K562 (cell line): ENCODE measurements around the gene TRMT112. TPM values are rescaled to one million over a fixed set of nuclear protein-coding genes. Genes with fewer than 3 reads are reported as not detected.
A peak's percentile ranks its signal among the peaks of the same experiment; 100 is the strongest.

Experiments used
- ATAC-seq: fragments of 200-7000 bp; cut with Tn5 transposase; 3 replicates; pipeline ENCODE4 v1.9.1; 2020; ENCODE audit warnings: moderate library complexity
- BruUV-seq: library from RNA; stranded (reverse); fragments of 400-500 nt; replicated peaks from 2 replicates; lab custom pipeline; 2021; lab: Mats Ljungman, UMichigan
- CTCF ChIA-PET: fragments of 300-600 bp; formaldehyde crosslinking; extraction: SDS; loops from one replicate; lab custom pipeline; 2021; ENCODE audit warnings: low intra/inter-chr PET ratio; lab: Yijun Ruan, JAX
- POLR2A ChIA-PET: fragments of 300-600, 350-650 bp; sonication (Branson Sonifier 250); formaldehyde crosslinking; extraction: SDS; loops from one replicate; lab custom pipeline; 2021; ENCODE audit warnings: antibody characterized with exemption, inconsistent platforms; lab: Yijun Ruan, JAX
- DNase-seq, 4 experiments: peaks; one replicate each; pipeline versions ENCODE4 v3.0.0 to v3.0.0-alpha.2; 2011 to 2018; ENCODE audit warnings: low spot score in 3 of 4, mixed read lengths in 3 of 4; ENCODE audit errors: extremely low read depth in 1 of 4
- FAIRE-seq: peaks from 2 replicates; lab custom pipeline; 2011; peaks lifted over from hg19 to GRCh38; lab: Jason Lieb, UNC
- H2AFZ ChIP-seq: 2 replicates; pipeline ENCODE4 v1.6.0; 2011; ENCODE audit warnings: low read depth, low read length, control low read depth, inconsistent platforms
- H3K27ac ChIP-seq: fragments of 200-600 bp; 3 replicates; pipeline ENCODE4 v1.8.0; 2011; ENCODE audit warnings: low read depth, mild to moderate bottlenecking, control low read depth, inconsistent platforms, low read length, moderate library complexity, mixed read lengths; ENCODE audit errors: extremely low read depth
- H3K27me3 ChIP-seq, 2 experiments: fragments of 300-600 bp in 1 of 2; 2 replicates in 1 of 2; 3 replicates in 1 of 2; pipeline versions ENCODE4 v1.6.0 to v1.8.0; 2011; ENCODE audit warnings: inconsistent platforms in 2 of 2, low read length in 2 of 2, mild to moderate bottlenecking in 1 of 2, mixed read lengths in 1 of 2, moderate library complexity in 1 of 2; ENCODE audit not compliant: control insufficient read depth in 2 of 2, insufficient read depth in 2 of 2
- H3K36me3 ChIP-seq: fragments of 300-600 bp; 3 replicates; pipeline ENCODE4 v1.8.0; 2011; ENCODE audit warnings: mild to moderate bottlenecking, low read length, inconsistent platforms; ENCODE audit not compliant: control insufficient read depth, insufficient read depth
- H3K4me1 ChIP-seq, 2 experiments: fragments of 200-600 bp in 1 of 2; replicated peaks in 1 of 2; 2 replicates in 1 of 2; 3 replicates in 1 of 2; pipeline versions ENCODE4 v1.5.1 to v1.8.0; 2011; ENCODE audit warnings: inconsistent platforms in 2 of 2, low read length in 2 of 2, mild to moderate bottlenecking in 1 of 2, mixed read lengths in 1 of 2, moderate library complexity in 1 of 2; ENCODE audit not compliant: control insufficient read depth in 2 of 2, insufficient read depth in 2 of 2
- H3K4me2 ChIP-seq: 2 replicates; pipeline ENCODE4 v1.6.1; 2011; ENCODE audit warnings: low read length, control low read depth, inconsistent platforms, mixed read lengths; ENCODE audit not compliant: insufficient read depth
- H3K4me3 ChIP-seq: fragments of 200-600 bp; sonication (generic), shearing (Covaris generic); 2 replicates; pipeline ENCODE4 v1.5.1; 2016; ENCODE audit warnings: control low read depth, inconsistent platforms
- H3K79me2 ChIP-seq: fragments of 200-600 bp; 3 replicates; pipeline ENCODE4 v1.8.0; 2011; ENCODE audit warnings: low read length, inconsistent platforms; ENCODE audit not compliant: control insufficient read depth, insufficient read depth
- H3K9ac ChIP-seq, 2 experiments: 2 replicates each; pipeline versions ENCODE4 v1.6.0 to v1.6.1; 2011; ENCODE audit warnings: low read depth in 2 of 2, low read length in 2 of 2, control low read depth in 1 of 2, inconsistent platforms in 1 of 2, mild to moderate bottlenecking in 1 of 2, mixed read lengths in 1 of 2; ENCODE audit not compliant: insufficient read depth in 1 of 2
- H3K9me1 ChIP-seq: one replicate; pipeline ENCODE4 v1.6.0; 2011; ENCODE audit warnings: inconsistent platforms, mild to moderate bottlenecking, low read length, moderate library complexity; ENCODE audit not compliant: control insufficient read depth, insufficient read depth
- H3K9me3 ChIP-seq: replicated peaks from 2 replicates; pipeline ENCODE4 v1.5.1; 2011; ENCODE audit warnings: low read depth, low read length, inconsistent platforms; ENCODE audit not compliant: control insufficient read depth, insufficient read depth
- H4K20me1 ChIP-seq: replicated peaks from 2 replicates; pipeline ENCODE4 v1.6.1; 2011; ENCODE audit warnings: low read length, inconsistent platforms, mixed read lengths; ENCODE audit not compliant: control insufficient read depth, insufficient read depth
- ARNT ChIP-seq, 2 experiments: fragments of 450-650 bp; IDR thresholded peaks; 2 replicates each; pipeline ENCODE4 v1.6.1; 2016; ENCODE audit warnings: mild to moderate bottlenecking in 1 of 2
- CBX1 ChIP-seq: sonication (generic); IDR thresholded peaks from 2 replicates; pipeline ENCODE4 v1.6.1; 2016; ENCODE audit warnings: antibody characterized with exemption, low read depth, mild to moderate bottlenecking
- MEF2D ChIP-seq: conservative IDR thresholded peaks from 2 replicates; pipeline ENCODE4 v1.6.1; 2016; ENCODE audit warnings: low read depth, missing genetic modification characterization, missing compliant biosample characterization
- NRF1 ChIP-seq, 2 experiments: fragments of 450-650 bp; IDR thresholded peaks in 1 of 2; conservative IDR thresholded peaks in 1 of 2; 2 replicates each; pipeline ENCODE4 v1.6.1; 2014; ENCODE audit warnings: mild to moderate bottlenecking in 2 of 2
- PRMT5 ChIP-seq: sonication (generic); formaldehyde crosslinking; IDR thresholded peaks from 2 replicates; pipeline ENCODE4 v1.5.0; 2020; ENCODE audit warnings: missing genetic modification reagents
- SMARCB1 ChIP-seq: IDR thresholded peaks from 2 replicates; pipeline ENCODE4 v1.6.1; 2011; ENCODE audit warnings: improper control_type of control experiment, low read depth; ENCODE audit not compliant: insufficient read length
- ZC3H11A ChIP-seq: IDR thresholded peaks from 2 replicates; pipeline ENCODE4 v1.6.1; 2012; ENCODE audit warnings: low read depth, low read length, improper control_type of control experiment
- ZEB2 ChIP-seq: fragments of 450-650 bp; IDR thresholded peaks from 2 replicates; pipeline ENCODE4 v1.6.1; 2016
- ZNF212 ChIP-seq: fragments of 450-650 bp; formaldehyde crosslinking; IDR thresholded peaks from 2 replicates; pipeline ENCODE4 v1.4.0; 2020; ENCODE audit warnings: mild to moderate bottlenecking
- ZNF217 ChIP-seq: sonication (generic); formaldehyde crosslinking; IDR thresholded peaks from 2 replicates; pipeline ENCODE4 v1.8.0; 2022; ENCODE audit warnings: mild to moderate bottlenecking, missing genetic modification reagents
- ZNF24 ChIP-seq: fragments of 450-650 bp; IDR thresholded peaks from 2 replicates; pipeline ENCODE4 v1.6.1; 2016
- ZNF384 ChIP-seq: IDR thresholded peaks from 2 replicates; pipeline ENCODE4 v1.6.1; 2012; ENCODE audit warnings: low read depth, low read length, improper control_type of control experiment
- WGBS: fragments of 100-300 bp; shearing (Covaris generic); methylation state at CpG from one replicate; pipeline ENCODE4 v1.1.6; 2016; ENCODE audit warnings: low coverage, mixed read lengths; ENCODE audit not compliant: insufficient coverage; ENCODE audit errors: missing lambda C conversion rate; 5-methylcytosine and 5-hydroxymethylcytosine counted together
- in situ Hi-C: fragments of 300-500 bp; cut with MboI; formaldehyde crosslinking; loops from 4 replicates; pipeline ENCODE4 v1.15.0; 2018; ENCODE audit warnings: inconsistent platforms, mixed read lengths
- intact Hi-C: fragments of 100-400 bp; cut with micrococcal nuclease; formaldehyde crosslinking; loops from 2 replicates; pipeline ENCODE4 v1.14.2; 2022
- polyA plus RNA-seq, 8 experiments: library from polyadenylated mRNA; depleted of rRNA in 4 of 8; stranded (reverse) in 5 of 8; unstranded in 3 of 8; fragments of >200 nt; fragmentation: Nextera tagmentation in 2 of 8; fragmentation: Illumina TruSeq in 1 of 8; extraction: Ambion mirVana in 2 of 8; extraction: Trizol in 1 of 8; gene quantifications; 2 replicates each; pipeline versions ENCODE4 v1.2.1 to v1.2.3, GENCODE V29; 2011 to 2014; ENCODE audit warnings: inconsistent platforms in 1 of 8, missing spikeins in 1 of 8
- total RNA-seq, 7 experiments: library from RNA; depleted of rRNA in 6 of 7; stranded (reverse); fragments of >200 nt in 6 of 7; fragmentation: Illumina TruSeq in 2 of 7; extraction: Trizol in 2 of 7; gene quantifications; 2 replicates each; pipeline versions ENCODE4 v1.2.1 to v1.2.3, GENCODE V29; 2011 to 2021; ENCODE audit warnings: low replicate concordance in 1 of 7
- TF ChIP-seq, protein P1 (sequence below): sonication (generic); formaldehyde crosslinking; IDR thresholded peaks from 2 replicates; pipeline ENCODE4 v1.8.1; 2022; ENCODE audit warnings: missing genetic modification reagents
- TF ChIP-seq, protein P2 (sequence below): fragments of 450-650 bp; IDR thresholded peaks from 2 replicates; pipeline ENCODE4 v1.6.1; 2016
- TF ChIP-seq, protein P3 (sequence below): IDR thresholded peaks from 2 replicates; pipeline ENCODE4 v1.6.1; 2011; ENCODE audit not compliant: insufficient read length; ENCODE audit errors: extremely low read depth
- TF ChIP-seq, protein P4 (sequence below): fragments of 450-650 bp; IDR thresholded peaks from 2 replicates; pipeline ENCODE4 v1.7.0; 2016; ENCODE audit warnings: borderline replicate concordance

Gene TRMT112
- total and polyA plus RNA-seq, 9 of the 15 experiments (the other 6 are each of a cell fraction or from before 2014, with no cell fraction given), result 162 to 444 (median 300) TPM

DNA sequence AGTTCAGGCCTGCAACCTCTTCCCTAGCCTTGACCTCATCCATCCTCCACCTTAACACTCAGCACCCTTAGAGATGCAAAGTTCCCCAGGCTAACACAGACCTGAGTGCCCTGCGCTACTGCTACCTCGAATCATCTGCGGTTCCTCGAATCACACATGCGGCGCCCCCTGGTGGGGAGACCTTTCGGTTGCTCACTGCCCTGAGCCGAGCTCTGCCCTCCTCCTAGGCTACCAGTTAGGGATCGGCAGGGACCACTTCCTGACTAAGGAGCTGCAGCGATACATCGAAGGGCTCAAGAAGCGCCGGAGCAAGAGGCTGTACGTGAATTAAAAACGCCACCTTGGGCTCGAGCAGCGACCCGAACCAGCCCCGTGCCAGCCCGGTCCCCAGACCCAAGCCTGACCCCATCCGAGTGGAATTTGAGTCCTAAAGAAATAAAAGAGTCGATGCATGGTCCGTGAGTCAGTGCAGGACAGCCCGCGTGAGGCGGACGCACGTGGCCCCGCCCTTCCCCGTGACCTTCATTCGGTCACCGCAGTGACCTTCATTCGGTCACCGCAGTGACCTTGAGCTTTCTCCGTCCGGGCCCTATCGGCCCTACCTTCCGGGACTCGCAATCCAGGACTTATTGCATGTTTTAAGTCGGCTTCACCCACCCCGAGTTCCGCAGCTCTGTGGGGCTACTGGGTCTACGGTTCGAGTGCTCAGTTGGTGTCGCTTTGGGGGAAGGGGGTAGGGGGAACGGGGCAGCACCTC lies 12.9 kb downstream of the TRMT112 start:
- intact Hi-C loops (loop anchor here (1.0 to 10.0 kb wide), 6 partner anchors 34 to 470 kb away; partner anchors contain the start of genes FKBP2, MARK2, PPP1R14B and STIP1), in situ Hi-C loops (no loop called here)
- Histone ChIP-seq H3K4me1 (peaks cover 32 to 53% of the 10 kb centered on the region in 2 experiments), H3K9me1 (peaks cover 5% of the 10 kb centered on the region), H3K27me3 (no peaks in the 10 kb centered on the region), H3K27ac (peak overlapping the region; percentile 100), H4K20me1 (no peaks in the 10 kb centered on the region; the same call in 1 of the 2 replicates), H3K9ac (peak overlapping the region; percentile 94 to 100), H3K79me2 (peaks cover 37% of the 10 kb centered on the region), H3K36me3 (peaks cover 22% of the 10 kb centered on the region; the same call in 2 of the 3 replicates), H2AFZ (peak overlapping the region; percentile 93), H3K4me2 (peak overlapping the region; percentile 93), H3K4me3 (peak overlapping the region; percentile 72), H3K9me3 (no peaks in the 10 kb centered on the region)
- ATAC-seq (peak; percentile 69), FAIRE-seq (no peak), DNase-seq (peak; percentile 64 to 95 (median 76))
- POLR2A ChIA-PET, result interaction anchor here (0.5 to 5.8 kb wide), 18 partner anchors 13 to 1195 kb away, joined by 3 to 68 read pairs (median 4); partner anchors contain the start of genes BAD, FERMT3, NUDT22 and PPP1R14B
- CTCF ChIA-PET, result interaction anchor here (1.4 kb wide), 1 partner anchor 100 kb away, joined by 10 read pairs; no protein-coding TSS in a partner anchor
- 1% methylated on average over 45 of the region's 46 CpGs for WGBS
- BruUV-seq, result TSS peak; percentile 97
- TF ChIP-seq, protein P1, sequence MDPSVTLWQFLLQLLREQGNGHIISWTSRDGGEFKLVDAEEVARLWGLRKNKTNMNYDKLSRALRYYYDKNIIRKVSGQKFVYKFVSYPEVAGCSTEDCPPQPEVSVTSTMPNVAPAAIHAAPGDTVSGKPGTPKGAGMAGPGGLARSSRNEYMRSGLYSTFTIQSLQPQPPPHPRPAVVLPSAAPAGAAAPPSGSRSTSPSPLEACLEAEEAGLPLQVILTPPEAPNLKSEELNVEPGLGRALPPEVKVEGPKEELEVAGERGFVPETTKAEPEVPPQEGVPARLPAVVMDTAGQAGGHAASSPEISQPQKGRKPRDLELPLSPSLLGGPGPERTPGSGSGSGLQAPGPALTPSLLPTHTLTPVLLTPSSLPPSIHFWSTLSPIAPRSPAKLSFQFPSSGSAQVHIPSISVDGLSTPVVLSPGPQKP (CRISPR knock-in tag), result no peak
- TF ChIP-seq, protein P2, sequence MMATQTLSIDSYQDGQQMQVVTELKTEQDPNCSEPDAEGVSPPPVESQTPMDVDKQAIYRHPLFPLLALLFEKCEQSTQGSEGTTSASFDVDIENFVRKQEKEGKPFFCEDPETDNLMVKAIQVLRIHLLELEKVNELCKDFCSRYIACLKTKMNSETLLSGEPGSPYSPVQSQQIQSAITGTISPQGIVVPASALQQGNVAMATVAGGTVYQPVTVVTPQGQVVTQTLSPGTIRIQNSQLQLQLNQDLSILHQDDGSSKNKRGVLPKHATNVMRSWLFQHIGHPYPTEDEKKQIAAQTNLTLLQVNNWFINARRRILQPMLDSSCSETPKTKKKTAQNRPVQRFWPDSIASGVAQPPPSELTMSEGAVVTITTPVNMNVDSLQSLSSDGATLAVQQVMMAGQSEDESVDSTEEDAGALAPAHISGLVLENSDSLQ, result peak; percentile 21; the same call in 1 of the 2 replicates
- TF ChIP-seq ZNF217 (CRISPR knock-in tag) (no peak), NRF1 (conservative IDR thresholded peaks at IDR 0.05 in 1 of 2, IDR thresholded peaks at IDR 0.05 in 1 of 2) (peak; percentile 55 to 62), ZNF24 (peak; percentile 28; the same call in 1 of the 2 replicates), MEF2D (tag) (no peak; the same call in 1 of the 2 replicates), ZEB2 (no peak), ZNF212 (CRISPR knock-in tag) (no peak), ZC3H11A (0 out of 2 replicates have a peak, but pooled peaks have one; percentile 5), CBX1 (peak; percentile 44; the same call in 1 of the 2 replicates), SMARCB1 (no peak), PRMT5 (CRISPR knock-in tag) (no peak), ARNT (IDR thresholded peaks at IDR 0.05) (no peak), ZNF384 (0 out of 2 replicates have a peak, but pooled peaks have one; percentile 8)
- TF ChIP-seq, protein P3, sequence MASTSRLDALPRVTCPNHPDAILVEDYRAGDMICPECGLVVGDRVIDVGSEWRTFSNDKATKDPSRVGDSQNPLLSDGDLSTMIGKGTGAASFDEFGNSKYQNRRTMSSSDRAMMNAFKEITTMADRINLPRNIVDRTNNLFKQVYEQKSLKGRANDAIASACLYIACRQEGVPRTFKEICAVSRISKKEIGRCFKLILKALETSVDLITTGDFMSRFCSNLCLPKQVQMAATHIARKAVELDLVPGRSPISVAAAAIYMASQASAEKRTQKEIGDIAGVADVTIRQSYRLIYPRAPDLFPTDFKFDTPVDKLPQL, result no peak
- TF ChIP-seq, protein P4, sequence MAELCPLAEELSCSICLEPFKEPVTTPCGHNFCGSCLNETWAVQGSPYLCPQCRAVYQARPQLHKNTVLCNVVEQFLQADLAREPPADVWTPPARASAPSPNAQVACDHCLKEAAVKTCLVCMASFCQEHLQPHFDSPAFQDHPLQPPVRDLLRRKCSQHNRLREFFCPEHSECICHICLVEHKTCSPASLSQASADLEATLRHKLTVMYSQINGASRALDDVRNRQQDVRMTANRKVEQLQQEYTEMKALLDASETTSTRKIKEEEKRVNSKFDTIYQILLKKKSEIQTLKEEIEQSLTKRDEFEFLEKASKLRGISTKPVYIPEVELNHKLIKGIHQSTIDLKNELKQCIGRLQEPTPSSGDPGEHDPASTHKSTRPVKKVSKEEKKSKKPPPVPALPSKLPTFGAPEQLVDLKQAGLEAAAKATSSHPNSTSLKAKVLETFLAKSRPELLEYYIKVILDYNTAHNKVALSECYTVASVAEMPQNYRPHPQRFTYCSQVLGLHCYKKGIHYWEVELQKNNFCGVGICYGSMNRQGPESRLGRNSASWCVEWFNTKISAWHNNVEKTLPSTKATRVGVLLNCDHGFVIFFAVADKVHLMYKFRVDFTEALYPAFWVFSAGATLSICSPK, result no peak
